ENCODE measurements around the gene NUP54.

NUP54 gene, protein sequence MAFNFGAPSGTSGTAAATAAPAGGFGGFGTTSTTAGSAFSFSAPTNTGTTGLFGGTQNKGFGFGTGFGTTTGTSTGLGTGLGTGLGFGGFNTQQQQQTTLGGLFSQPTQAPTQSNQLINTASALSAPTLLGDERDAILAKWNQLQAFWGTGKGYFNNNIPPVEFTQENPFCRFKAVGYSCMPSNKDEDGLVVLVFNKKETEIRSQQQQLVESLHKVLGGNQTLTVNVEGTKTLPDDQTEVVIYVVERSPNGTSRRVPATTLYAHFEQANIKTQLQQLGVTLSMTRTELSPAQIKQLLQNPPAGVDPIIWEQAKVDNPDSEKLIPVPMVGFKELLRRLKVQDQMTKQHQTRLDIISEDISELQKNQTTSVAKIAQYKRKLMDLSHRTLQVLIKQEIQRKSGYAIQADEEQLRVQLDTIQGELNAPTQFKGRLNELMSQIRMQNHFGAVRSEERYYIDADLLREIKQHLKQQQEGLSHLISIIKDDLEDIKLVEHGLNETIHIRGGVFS

DNA sequence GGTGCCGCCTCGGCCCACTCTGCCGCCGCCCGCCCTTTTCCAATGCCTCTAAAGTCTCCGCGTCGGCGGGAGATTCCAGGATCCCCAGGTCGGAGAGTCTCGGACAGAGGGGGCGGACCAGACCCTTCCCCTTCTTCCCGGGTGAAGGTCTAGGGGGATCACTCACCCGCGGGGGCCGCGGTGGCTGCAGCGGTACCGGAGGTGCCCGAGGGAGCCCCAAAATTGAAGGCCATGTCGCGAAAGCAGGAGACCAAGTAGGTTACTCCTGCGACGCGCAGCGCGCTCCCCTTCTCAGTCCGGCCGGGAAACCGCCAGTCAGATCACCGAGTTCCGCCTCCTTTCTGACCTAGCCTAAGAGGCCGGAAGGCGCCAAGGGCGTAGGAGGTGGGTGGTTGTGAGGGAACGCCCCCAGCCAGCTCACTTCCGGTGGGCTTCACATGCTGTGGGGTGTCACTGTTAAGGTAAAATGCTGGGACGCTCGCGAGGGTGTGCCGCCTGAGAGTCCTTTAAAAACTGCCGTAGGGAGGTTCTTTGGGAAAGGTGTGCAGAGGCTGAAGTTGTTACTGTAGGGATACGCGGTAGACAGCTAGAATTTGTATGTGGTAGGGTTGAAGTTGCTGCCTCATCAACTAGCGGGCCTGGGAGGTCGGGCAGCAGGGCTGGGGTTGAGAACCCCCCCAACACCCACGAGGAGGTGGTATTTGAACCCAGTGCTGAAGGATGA, at the start of gene NUP54:
TSS of gene NUP54 (minus strand) at position 256 of the 724 bp plus-strand sequence. CDS start at position 233, 23 bp downstream.
- DNase-seq: peak; percentile 86 to 92 (median 90)

DNA sequence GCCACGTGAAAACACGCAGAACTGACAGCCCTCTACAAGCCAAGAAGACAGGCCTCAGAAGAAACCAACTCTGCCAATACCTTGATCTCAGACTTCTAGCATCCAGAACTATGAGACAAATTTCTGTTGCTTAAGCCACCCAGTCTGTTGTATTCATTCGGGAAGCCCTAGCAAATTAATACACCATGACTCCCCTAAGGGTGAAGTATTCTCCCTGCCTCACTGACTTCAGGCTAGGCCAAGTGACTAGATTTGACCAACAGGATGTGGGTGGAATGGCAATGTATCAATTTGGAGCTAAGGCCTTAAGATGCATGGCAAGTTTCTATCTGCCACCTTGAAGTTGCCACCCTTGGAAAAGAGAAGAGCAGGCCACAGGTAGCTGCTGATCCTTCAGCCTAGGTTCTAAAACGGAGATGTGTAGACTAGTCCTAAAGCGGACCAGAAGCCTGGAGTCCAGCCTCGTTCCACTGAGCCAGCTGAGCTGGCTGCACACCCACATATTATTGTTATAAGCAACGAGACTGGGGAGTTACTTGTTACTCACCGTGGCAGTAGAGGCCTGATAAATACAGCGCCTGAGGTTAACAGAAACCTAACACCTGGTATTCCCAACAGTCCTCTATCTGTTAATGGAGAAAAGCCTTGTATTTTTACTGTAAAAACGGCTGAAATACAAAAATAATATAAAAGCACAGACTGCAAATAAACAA, 49.0 kb upstream of the NUP54 start:
- no peak for DNase-seq

- no peak for DNase-seq
Observed at GRCh38 chr4:76196376-76196775, 48.2 kb upstream of the NUP54 start.

GRCh38 chr4:76195326-76195725, 47.1 kb upstream of the NUP54 start:
- no peak for DNase-seq

GRCh38 chr4:76194325-76194724, 46.1 kb upstream of the NUP54 start:
- DNase-seq: no peak

GRCh38 chr4:76192236-76192635, 44.0 kb upstream of the NUP54 start:
- DNase-seq: no peak

- DNase-seq: no peak
Observed at GRCh38 chr4:76188557-76188956, 40.4 kb upstream of the NUP54 start.

DNA sequence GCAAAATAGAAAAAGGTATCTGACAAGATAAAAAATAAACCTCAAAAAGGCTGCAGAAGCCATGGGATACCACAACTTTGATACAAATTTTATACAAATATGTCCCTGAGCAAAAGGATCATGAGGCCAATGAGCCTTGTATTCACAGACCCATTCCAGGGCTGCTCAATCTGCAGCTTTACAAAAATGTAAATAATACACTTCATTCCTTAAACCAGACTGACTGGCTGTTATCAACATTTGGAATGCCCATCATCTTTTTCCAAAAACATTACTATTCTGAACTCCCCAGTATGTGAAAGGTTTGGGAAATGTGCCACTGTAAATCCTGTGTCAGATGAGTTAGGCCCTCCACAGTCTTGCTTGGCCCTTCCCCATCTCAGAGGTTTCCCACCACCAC, 40.0 kb upstream of the NUP54 start:
- no peak for DNase-seq

DNA sequence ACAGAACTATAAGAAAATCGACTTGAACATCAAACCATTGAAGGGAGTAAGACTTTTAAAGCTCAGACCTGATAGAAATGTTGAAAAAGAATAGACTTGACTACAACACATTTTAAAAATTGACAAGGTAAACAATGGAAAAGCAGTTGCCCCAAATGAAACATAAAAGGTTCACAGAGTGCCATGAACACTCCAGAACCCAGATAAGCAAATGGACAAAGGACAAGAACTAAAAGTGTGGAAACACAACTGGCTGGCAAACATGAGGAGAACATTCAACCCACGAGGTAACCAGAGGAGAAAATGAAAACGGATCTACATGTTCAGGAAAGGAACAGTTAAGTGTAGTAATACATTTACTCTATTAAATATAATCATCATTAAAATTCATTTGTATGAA, 39.0 kb upstream of the NUP54 start:
- no peak for DNase-seq

DNA sequence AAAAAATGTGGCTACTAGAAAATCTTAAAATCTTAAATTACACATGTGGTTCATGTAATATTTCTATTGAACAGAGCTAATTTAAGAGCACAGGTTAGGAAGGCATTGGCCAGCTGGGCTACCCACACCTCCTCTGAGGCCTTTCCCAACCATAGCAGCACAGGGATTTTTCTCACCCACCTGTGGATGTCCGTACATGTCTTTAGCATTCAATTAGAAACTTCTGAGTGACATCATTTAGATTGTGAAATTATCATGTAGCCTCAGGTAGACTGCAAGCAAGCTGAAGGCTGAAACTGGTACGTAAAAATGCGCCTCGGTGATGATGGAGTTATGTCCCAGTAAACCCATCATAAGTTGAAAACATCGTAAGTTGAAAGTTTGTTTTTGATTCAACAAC, 34.3 kb upstream of the NUP54 start:
- no peak for DNase-seq

DNA sequence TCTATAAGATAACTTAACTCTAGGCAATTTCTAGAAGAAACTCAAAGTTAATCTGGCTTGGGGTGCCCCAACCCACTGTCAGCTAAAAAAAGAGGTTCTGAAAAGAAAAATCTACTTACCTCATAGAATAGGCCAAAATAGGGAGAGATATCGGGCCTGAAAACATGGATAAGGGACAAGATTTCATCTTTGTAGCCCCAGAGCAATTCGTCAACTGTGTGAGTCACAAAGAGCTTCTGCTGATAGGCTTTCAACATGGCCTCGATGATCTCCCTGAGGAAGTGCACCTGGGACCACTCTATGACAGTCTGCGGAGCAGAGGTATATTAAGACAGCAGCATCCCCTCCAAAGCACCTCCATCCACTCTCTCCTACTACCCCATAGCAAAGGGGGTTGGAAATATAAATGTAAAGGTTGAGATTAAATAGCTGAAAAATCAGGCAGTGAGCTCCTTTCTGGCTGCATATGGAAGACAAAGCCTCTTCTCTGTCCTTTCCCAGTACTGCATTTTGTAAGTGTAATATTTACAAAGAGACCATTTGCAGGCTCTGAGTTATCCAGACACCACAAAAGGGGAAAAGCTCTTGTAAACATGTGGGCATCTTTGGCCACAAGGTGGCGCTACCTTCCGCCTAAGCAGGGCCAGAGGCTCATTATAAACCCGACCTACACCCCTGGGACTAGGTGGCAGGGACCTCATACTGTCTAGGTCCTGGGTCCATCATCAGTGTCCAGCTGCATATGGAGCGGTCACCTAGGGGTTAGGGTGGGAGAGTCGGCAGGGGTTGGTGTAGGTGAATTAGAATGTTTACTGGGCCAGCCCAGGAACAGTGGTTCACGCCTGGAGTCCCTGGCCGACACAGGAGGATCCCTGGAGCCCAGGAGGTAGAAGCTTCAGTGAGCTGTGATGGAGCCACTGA, 31.5 kb upstream of the NUP54 start:
- DNase-seq: peak; percentile 59 to 70 (median 67)

DNA sequence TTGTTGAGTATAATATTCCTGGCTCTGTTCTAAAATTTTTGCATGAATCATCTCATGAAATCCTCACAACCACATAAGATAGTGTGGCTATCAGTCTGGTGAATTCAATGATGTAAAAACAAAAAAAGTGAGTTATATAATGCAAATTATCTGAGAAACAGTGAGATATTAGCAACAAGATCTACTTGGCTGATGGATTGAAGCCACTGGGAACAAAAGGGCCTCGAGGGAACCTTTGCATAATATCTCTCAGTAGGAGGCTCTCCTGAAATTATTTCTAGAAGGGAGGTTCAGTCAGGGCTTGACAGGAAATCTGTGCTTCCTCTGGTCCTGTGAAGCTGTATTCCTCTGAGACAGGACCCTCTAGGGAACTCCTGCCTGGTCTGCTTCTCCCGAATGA, 30.1 kb upstream of the NUP54 start:
- no peak for DNase-seq

DNA sequence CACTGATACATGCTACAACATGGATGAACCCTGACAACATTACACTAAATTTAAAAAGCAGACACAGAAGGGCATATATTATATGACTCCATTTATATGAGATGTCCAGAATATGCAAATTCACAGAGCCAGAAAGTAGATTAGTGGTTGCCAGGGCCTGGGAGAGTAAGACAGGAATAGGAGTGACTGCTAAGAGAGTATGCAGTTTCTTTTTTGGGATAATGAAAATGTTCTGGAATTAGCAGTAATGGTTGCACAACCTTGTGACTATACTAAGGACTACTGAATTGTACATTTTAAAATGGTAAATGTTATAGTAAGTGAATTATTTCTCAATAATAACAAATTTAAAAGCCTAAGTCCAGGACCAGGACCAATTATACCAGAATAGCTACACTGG, 29.5 kb upstream of the NUP54 start:
- no peak for DNase-seq

DNA sequence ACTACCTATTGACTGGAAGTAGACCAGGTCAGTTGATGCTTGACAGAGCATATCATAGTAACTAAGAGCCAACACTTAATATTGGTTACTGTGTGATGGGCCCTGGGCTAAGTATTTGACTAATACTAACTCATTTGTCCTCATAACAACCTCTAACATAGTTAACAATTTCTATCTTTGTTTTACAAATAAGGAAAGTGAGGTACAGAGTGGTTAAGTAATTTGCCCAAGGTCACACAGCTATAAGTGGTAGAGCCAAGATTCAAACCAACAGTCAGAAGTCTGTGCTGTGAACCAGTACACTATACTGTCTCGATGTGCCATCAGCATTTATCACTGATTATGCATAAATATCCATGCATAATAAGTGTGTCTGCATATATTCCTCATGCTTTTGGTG, 27.1 kb upstream of the NUP54 start:
- DNase-seq: no peak

- no peak for DNase-seq
Observed at GRCh38 chr4:76174216-76174615, 26.0 kb upstream of the NUP54 start.

DNA sequence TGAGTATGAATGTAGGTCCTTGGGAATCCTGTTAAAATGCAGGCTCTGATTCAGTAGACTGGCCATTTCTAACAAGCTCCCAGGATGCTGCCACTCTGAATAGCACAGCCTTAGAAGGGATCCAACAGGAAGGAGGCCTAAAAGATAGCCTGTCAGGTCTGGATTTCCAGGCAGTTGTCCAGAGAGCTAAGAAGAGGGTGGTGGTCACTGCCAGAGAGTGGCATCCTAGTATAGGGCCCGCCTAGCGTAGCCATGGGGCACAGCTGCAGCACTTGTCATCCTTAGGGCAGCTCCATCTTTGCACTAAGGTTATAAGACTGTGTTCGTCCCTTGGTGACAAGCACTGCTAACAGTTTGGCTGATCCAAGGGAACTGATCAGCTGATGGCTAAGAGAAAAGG, 20.5 kb upstream of the NUP54 start:
- no peak for DNase-seq

GRCh38 chr4:76166480-76166879, 18.3 kb upstream of the NUP54 start:
- no peak for DNase-seq

GRCh38 chr4:76160355-76160754, 12.2 kb upstream of the NUP54 start:
- DNase-seq: no peak

DNA sequence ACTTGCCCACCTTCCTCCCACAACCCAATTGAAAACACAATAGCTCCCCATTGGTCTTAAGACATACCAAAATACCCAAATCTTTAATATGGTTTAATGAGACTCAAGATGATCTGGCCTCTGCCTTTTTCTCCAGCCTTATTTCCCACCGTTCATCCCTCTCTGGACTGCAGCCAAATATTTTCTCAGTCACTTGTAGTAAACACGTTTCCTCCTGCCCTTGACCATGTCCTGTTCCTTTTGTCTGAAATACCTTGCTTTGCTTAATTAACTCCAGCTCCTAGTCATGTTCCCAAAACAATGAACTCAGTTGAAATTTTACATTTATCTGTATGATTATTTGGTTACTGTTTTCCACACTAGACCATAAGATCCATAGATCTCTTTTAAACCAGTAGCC, 8.4 kb upstream of the NUP54 start:
- DNase-seq: no peak

DNA sequence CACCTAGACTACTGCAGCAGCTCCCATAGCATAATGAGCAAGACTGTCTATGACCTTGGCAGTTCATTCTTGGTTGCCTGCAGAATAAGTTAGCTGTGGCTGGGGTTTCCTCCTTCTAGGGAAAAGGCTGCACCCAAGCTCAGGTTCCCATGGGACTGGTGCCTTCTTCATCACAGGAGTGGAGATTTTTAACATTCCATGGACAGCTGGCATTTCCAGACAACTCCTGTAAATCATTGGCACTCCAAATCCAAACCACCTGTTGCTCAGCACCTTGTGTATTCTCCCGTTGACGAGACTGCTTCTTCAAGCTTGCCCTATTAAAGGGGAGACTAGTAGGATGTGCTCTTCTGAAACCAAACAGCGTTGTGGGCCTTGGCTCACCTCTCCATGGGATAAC, 7.8 kb upstream of the NUP54 start:
- no peak for DNase-seq

DNA sequence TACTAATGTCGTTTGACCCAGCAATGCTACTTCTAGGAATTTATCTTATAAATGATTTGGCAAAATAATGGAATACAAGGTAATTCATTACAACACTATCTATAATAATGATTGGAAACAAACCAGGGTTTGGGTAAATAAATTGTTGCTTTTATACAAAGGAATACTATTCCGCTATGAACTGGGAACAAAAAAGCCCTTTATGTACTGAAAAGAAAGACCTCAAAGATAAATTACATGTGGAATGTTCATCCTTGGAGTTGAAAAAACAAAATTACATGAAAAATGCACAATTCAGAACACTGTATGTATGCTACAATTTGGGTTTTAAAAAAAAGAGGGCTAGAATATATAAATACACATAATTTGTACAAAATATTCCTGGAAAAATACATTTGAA, 5.2 kb upstream of the NUP54 start:
- DNase-seq: no peak

DNA sequence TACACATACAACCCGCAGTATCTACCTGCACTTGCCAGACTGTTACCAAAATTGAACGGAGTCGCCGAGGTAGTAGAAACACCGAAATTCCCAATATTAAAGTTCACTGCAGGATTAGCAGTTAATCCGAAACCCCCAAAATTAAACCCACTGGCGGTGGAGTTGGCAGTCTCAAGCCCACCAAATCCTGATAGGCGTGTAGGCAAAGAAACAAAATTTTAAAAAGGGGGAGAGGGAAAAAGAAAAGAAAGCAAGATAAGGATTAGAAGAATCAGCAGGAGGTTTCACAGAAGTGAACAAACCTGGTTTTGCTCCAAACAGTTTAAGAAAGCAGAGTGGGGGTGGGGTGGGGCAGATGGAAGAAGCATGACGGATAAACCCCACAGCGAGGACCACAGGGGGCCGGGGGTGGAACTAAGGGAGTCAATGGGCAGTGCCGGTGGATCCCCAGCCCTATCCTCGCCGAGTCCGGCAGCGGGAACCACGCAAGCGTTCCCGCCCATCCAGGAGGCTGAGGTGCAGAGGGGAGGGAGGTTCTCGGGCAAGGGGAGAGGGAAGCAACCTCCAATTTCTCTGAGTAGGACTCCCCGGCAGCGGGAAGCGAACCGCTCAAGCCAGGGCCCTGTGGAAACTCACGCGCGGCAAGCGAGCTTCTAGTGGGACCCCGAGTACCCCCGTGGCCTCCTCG, 599 bp downstream of the NUP54 start:
- DNase-seq: peak; percentile 1 to 41 (median 21)
